Cerebellar cortex (tissue), 1 donor: ENCODE results near the gene KLHL8.
"Not testable (repeated sequence)": the region's sequence is repeated elsewhere in the genome, so short reads cannot be mapped to it uniquely, and the experiment has no call there.

Experiments
- DNase-seq: peaks from one replicate; pipeline ENCODE4 v3.0.0-alpha.2; 2015; ENCODE audit warnings: low spot score

KLHL8 gene

GRCh38 chr4:87227751-87228151 is 7.3 kb upstream of the KLHL8 start:
- DNase-seq, result no peak

- no peak for DNase-seq
Observed at GRCh38 chr4:87225936-87226335, 5.5 kb upstream of the KLHL8 start.

- DNase-seq, result no peak
Observed at GRCh38 chr4:87224141-87224923, 3.9 kb upstream of the KLHL8 start.

- DNase-seq, result peak; percentile 54
Observed at GRCh38 chr4:87219632-87220093, 755 bp downstream of the KLHL8 start.

- not testable (repeated sequence) for DNase-seq
Observed at GRCh38 chr4:87217235-87217763, 3.1 kb downstream of the KLHL8 start.

GRCh38 chr4:87216469-87216868 is 3.9 kb downstream of the KLHL8 start:
- no peak for DNase-seq

- DNase-seq, result no peak
Observed at GRCh38 chr4:87213421-87214075, 6.9 kb downstream of the KLHL8 start.

- DNase-seq, result no peak
Observed at GRCh38 chr4:87211249-87211952, 9.0 kb downstream of the KLHL8 start.

- no peak for DNase-seq
Observed at GRCh38 chr4:87209696-87210095, 10.7 kb downstream of the KLHL8 start.

GRCh38 chr4:87209182-87209581 is 11.2 kb downstream of the KLHL8 start:
- no peak for DNase-seq

- no peak for DNase-seq
Observed at GRCh38 chr4:87204559-87204958, 15.9 kb downstream of the KLHL8 start.

GRCh38 chr4:87196927-87197326 is 23.5 kb downstream of the KLHL8 start:
- DNase-seq, result no peak

- DNase-seq, result no peak
Observed at GRCh38 chr4:87196146-87196545, 24.3 kb downstream of the KLHL8 start.

GRCh38 chr4:87193958-87194675 is 26.3 kb downstream of the KLHL8 start:
- no peak for DNase-seq

GRCh38 chr4:87192145-87192919 is 28.1 kb downstream of the KLHL8 start:
- no peak for DNase-seq

- DNase-seq, result no peak
Observed at GRCh38 chr4:87188932-87189331, 31.5 kb downstream of the KLHL8 start.

GRCh38 chr4:87188048-87188447 is 32.4 kb downstream of the KLHL8 start:
- DNase-seq, result no peak

GRCh38 chr4:87185146-87185870 is 35.1 kb downstream of the KLHL8 start:
- DNase-seq, result peak; percentile 49

GRCh38 chr4:87180767-87181166 is 39.7 kb downstream of the KLHL8 start:
- no peak for DNase-seq

GRCh38 chr4:87179751-87180150 is 40.7 kb downstream of the KLHL8 start:
- no peak for DNase-seq
